ENCODE measurements around the gene DES.

Gene DES

GRCh38 chr2:219474285-219475060, 56.3 kb downstream of the DES start:
- Mint-ChIP-seq H3K9me3 (ENCODE audit: low read depth) (no peaks in the 10 kb centered on the region), H3K36me3 (peaks cover 9% of the 10 kb centered on the region), H3K27ac (no peak overlapping the region), H3K4me1 (ENCODE audit: low read depth) (peaks cover 3% of the 10 kb centered on the region), H3K27me3 (no peaks in the 10 kb centered on the region), H3K4me3 (no peak overlapping the region)

GRCh38 chr2:219475278-219475677, 57.1 kb downstream of the DES start:
- no peaks in the 10 kb centered on the region for H3K9me3 Mint-ChIP-seq (ENCODE audit: low read depth)
- H3K36me3 Mint-ChIP-seq, result peaks cover 9% of the 10 kb centered on the region
- no peak overlapping the region for H3K27ac Mint-ChIP-seq
- no peak overlapping the region for H3K4me3 Mint-ChIP-seq
- H3K4me1 Mint-ChIP-seq (ENCODE audit: low read depth), result peaks cover 3% of the 10 kb centered on the region
- no peaks in the 10 kb centered on the region for H3K27me3 Mint-ChIP-seq

- Mint-ChIP-seq H3K4me1 (ENCODE audit: low read depth) (peaks cover 3% of the 10 kb centered on the region), H3K9me3 (ENCODE audit: low read depth) (no peaks in the 10 kb centered on the region), H3K36me3 (peaks cover 10% of the 10 kb centered on the region), H3K4me3 (no peak overlapping the region), H3K27ac (no peak overlapping the region), H3K27me3 (no peaks in the 10 kb centered on the region)
Measured at GRCh38 chr2:219475697-219476651, 57.8 kb downstream of the DES start.
